ENCODE measurements around the gene CARD10. TPM values are rescaled to one million over a fixed set of nuclear protein-coding genes. Genes with fewer than 3 reads are reported as not detected.
A peak's percentile ranks its signal among the peaks of the same experiment; 100 is the strongest.
"Not testable (repeated sequence)": the region's sequence is repeated elsewhere in the genome, so short reads cannot be mapped to it uniquely, and the experiment has no call there.

CARD10 gene
- total RNA-seq, 1 experiment from 2014 or later = 63.9 TPM

DNA sequence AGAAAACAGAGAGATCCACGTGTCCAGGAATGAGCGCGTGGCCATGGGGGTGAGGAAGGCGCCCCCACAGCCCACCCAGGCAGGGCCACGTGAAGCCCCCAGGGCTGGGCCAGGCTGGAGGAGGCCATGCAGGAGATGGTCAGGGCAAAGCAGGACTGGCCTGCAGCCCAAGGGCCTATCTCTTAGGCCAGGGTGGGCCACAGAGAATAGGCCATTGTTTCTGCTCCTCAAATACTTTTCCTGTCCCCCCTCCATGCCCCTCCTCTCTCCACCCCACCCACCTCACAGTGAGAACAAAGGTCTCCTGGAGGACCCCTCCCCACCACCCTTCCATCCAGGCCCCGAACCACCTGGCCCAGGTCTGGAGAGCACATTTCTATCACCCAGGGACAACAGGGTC lies 32.8 kb upstream of the CARD10 start:
- H3K9me3 ChIP-seq (ENCODE audit: insufficient read depth, low read depth) = no peaks in the 10 kb centered on the region
- TF ChIP-seq EZH2 (IDR thresholded peaks at IDR 0.05; ENCODE audit: low read depth) = no peak
- TF ChIP-seq, protein P1, sequence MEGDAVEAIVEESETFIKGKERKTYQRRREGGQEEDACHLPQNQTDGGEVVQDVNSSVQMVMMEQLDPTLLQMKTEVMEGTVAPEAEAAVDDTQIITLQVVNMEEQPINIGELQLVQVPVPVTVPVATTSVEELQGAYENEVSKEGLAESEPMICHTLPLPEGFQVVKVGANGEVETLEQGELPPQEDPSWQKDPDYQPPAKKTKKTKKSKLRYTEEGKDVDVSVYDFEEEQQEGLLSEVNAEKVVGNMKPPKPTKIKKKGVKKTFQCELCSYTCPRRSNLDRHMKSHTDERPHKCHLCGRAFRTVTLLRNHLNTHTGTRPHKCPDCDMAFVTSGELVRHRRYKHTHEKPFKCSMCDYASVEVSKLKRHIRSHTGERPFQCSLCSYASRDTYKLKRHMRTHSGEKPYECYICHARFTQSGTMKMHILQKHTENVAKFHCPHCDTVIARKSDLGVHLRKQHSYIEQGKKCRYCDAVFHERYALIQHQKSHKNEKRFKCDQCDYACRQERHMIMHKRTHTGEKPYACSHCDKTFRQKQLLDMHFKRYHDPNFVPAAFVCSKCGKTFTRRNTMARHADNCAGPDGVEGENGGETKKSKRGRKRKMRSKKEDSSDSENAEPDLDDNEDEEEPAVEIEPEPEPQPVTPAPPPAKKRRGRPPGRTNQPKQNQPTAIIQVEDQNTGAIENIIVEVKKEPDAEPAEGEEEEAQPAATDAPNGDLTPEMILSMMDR (conservative IDR thresholded peaks at IDR 0.05) = no peak
- DNase-seq = no peak

DNA sequence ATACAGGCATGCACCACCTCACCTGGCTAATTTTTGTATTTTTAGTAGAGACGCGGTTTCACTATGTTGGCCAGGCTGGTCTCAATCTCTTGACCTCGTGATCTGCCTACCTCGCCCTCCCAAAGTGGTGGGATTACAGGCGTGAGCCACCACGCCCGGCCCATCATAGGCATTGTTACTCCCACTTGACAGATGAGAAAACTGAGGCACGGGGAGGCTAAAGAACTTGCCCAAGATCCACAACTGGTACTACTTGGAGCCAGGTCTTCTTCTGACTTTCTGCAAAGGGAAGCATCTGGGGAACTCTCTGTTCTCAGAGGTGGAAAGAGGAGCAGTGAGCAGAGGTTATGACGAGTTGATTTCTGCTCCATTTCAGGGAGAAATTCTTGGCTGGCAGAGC lies 31.7 kb upstream of the CARD10 start:
- H3K9me2 ChIP-seq (ENCODE audit: insufficient read depth); H2AFZ ChIP-seq; H3K27ac ChIP-seq; BruUV-seq (replicated peaks); H3K4me3 ChIP-seq; DNase-seq; H3K79me2 ChIP-seq (ENCODE audit: low read depth); H4K20me1 ChIP-seq (ENCODE audit: insufficient read depth); H3K27me3 ChIP-seq (ENCODE audit: insufficient read depth, low read depth); H3K9me3 ChIP-seq (ENCODE audit: insufficient read depth, low read depth); intact Hi-C loops (cut with micrococcal nuclease; ENCODE audit: unreplicated experiment); H3K4me2 ChIP-seq; H3K36me3 ChIP-seq (ENCODE audit: low read depth): not testable (repeated sequence)
- peaks cover 38% of the 10 kb centered on the region; the same call in 1 of the 2 replicates for H3F3A ChIP-seq (ENCODE audit: insufficient read depth, low read depth)
- ChIA-PET POLR2A (ENCODE audit: unreplicated experiment) (interaction anchor here (0.5 to 0.8 kb wide), 2 partner anchors 57 to 672 kb away, joined by 9 to 26 read pairs; no protein-coding TSS in a partner anchor), CTCF (interaction anchor here (0.7 to 1.8 kb wide), 2 partner anchors 12 to 79 kb away, joined by 3 to 27 read pairs; no protein-coding TSS in a partner anchor)
- peaks cover 30% of the 10 kb centered on the region for H3K4me1 ChIP-seq (replicated peaks; ENCODE audit: insufficient read depth)

More for the DNA sequence above, 32.8 kb upstream of the CARD10 start:
- Histone ChIP-seq H3K4me3 (no peak overlapping the region), H3K27ac (no peak overlapping the region), H3K79me2 (ENCODE audit: low read depth) (no peaks in the 10 kb centered on the region), H4K20me1 (ENCODE audit: insufficient read depth) (no peaks in the 10 kb centered on the region), H3K4me2 (no peak overlapping the region), H3K27me3 (ENCODE audit: insufficient read depth, low read depth) (no peaks in the 10 kb centered on the region), H2AFZ (no peak overlapping the region), H3F3A (ENCODE audit: insufficient read depth, low read depth) (peaks cover 28% of the 10 kb centered on the region; the same call in 1 of the 2 replicates), H3K9me2 (ENCODE audit: insufficient read depth) (no peaks in the 10 kb centered on the region), H3K4me1 (replicated peaks; ENCODE audit: insufficient read depth) (peaks cover 25% of the 10 kb centered on the region), H3K36me3 (ENCODE audit: low read depth) (no peaks in the 10 kb centered on the region)
- intact Hi-C loops (cut with micrococcal nuclease; ENCODE audit: unreplicated experiment) = no loop called here
- POLR2A ChIA-PET (ENCODE audit: unreplicated experiment) = interaction anchor here (0.6 kb wide), 2 partner anchors 10 to 437 kb away, joined by 3 to 4 read pairs; no protein-coding TSS in a partner anchor
- no TSS peak for BruUV-seq (replicated peaks)
- CTCF ChIA-PET = no interaction called here

DNA sequence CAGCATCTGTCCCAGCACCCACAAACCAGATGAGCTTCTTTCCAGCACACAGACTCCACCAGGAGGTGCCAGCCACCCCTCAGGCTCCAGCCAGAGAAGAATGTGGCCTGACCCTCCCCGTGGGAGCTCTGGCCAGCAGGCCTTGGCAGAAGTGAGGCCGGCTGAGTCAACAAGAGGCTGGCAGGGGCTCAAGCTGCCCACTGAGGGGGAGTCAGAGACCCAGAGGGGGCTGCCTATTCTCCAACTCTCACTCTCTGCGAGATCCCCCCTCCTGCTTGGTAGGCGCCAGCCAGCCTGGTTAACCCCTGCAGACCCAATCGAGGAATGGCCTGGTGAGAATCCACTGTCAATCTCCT lies 30.5 kb upstream of the CARD10 start:
- TF ChIP-seq, protein P1 (conservative IDR thresholded peaks at IDR 0.05) = peak; percentile 51
- no peak for TF ChIP-seq EZH2 (IDR thresholded peaks at IDR 0.05; ENCODE audit: low read depth)
- CTCF ChIA-PET = interaction anchor here (0.5 to 1.8 kb wide), 8 partner anchors 10 to 59 kb away, joined by 3 to 27 read pairs (median 8); partner anchors contain the start of genes GGA1 and LGALS2
- intact Hi-C loops (cut with micrococcal nuclease; ENCODE audit: unreplicated experiment) = loop anchor here (5.0 to 10.0 kb wide), 5 partner anchors 125 to 365 kb away; partner anchors contain the start of genes ANKRD54, C1QTNF6, EIF3L and GCAT
- Histone ChIP-seq H3F3A (ENCODE audit: insufficient read depth, low read depth) (peaks cover 38% of the 10 kb centered on the region; the same call in 1 of the 2 replicates), H3K4me2 (no peak overlapping the region), H3K4me1 (replicated peaks; ENCODE audit: insufficient read depth) (peaks cover 42% of the 10 kb centered on the region), H3K79me2 (ENCODE audit: low read depth) (no peaks in the 10 kb centered on the region), H3K27ac (no peak overlapping the region), H3K9me2 (ENCODE audit: insufficient read depth) (no peaks in the 10 kb centered on the region), H3K36me3 (ENCODE audit: low read depth) (no peaks in the 10 kb centered on the region), H3K4me3 (no peak overlapping the region), H2AFZ (no peak overlapping the region), H3K27me3 (ENCODE audit: insufficient read depth, low read depth) (no peaks in the 10 kb centered on the region), H4K20me1 (ENCODE audit: insufficient read depth) (no peaks in the 10 kb centered on the region), H3K9me3 (ENCODE audit: insufficient read depth, low read depth) (no peaks in the 10 kb centered on the region)
- POLR2A ChIA-PET (ENCODE audit: unreplicated experiment) = interaction anchor here (0.5 to 0.7 kb wide), 2 partner anchors 227 to 598 kb away, joined by 7 to 15 read pairs; no protein-coding TSS in a partner anchor
- peak; percentile 66 to 75 for DNase-seq
- no TSS peak for BruUV-seq (replicated peaks)
